HG03135 (cell line): ENCODE results near the gene ELL.

Experiments used
- ATAC-seq: cut with Tn5 transposase; IDR thresholded peaks from one replicate; pipeline ENCODE4 v1.9.1; 2021; ENCODE audit warnings: mild to moderate bottlenecking, moderate library complexity; ENCODE audit not compliant: unreplicated experiment

Gene ELL

GRCh38 chr19:18473003-18473705 is 48.7 kb downstream of the ELL start:
- ATAC-seq, result no peak

DNA sequence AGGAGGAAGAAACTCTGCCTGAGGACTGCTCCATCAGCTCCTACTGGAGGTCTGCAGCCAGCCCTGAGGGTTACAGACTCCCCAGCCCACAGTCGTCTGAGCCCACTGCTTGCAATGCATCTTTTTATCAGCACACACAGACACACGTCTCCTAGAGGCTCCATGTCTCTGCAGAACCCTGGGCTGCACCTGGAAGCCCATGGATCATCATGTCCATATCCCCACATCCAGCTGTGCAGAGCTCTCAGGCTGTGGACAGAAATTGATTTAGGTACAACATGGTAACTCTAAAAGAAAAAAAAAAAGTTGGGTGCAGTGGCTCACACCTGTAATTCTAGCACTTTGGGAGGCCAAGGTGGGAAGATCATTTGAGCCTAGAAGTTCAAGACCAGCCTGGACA is 51.1 kb downstream of the ELL start:
- no peak for ATAC-seq

DNA sequence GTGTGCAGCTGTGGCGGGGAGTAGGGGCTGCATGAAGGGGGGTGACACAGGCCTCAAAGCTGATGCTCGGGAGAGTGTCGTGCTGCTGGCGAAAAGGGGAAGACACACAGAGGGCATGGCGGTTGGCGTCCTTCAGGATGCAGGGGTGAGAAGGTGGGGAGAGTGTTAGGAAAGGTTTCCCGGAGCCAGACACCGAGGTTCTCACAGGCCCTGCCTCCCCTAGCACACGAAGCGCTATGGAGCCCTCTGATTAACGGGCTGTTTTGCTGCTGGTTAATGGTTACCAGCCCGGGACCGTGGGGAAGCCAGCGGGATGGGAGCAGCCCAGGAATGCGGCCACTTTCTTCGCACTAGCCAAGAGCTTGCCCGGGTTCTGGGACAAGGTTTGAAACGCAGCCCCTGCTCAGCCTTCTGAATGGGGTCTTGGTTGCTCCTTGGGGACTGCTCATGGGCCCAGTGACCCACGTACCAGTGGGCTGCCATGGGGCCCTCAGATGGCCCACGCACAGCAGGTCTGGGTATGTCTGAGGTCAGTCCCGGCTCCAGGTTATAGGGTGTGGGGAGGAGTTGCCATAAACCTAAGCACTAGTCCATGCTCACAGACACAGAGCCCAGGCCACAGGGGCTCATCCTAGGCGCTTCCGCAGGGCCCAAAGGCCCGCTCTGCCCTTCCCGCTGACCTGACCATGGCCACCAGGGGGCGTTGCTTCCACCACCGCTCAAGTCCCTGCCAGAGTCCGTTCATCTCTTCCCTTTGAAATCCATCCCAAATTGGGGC is 52.6 kb downstream of the ELL start:
- ATAC-seq, result no peak

DNA sequence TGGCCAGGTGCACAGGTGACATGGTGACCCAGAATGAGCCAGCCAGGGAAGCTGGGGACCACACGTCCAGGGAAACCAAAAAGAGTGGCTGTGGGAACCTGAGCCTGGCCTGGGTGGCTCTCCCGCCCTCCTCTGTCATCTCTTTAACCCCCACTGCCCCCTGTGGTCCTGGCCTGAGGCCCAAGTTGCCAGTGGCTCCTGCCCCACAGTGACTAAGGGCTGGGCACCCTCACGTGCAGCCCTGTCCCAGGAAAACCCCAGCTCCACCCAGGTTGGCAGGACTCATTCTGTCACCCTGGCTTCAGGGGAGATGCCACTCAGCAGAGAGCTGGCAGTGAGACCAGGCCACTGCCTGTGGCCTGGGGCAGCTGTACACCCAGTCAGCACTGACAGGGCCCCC is 53.4 kb downstream of the ELL start:
- ATAC-seq, result no peak

DNA sequence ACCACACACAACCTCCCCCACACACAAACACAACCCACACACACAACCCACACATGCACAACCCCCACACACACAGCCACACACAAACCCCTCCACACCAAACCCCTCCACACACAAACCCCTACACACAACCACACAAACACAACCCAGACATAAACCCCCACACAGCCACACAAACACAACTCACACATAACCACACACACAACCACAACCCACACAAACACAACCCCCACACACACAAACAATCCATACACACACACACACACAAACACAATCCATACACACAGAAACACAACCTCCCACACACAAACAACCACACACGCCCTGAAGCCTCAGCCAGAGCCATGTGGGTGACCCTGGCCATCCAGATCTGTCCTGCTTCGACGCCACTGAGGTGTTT is 53.9 kb downstream of the ELL start:
- ATAC-seq, result no peak

- no peak for ATAC-seq
Observed at GRCh38 chr19:18466354-18466753, 55.5 kb downstream of the ELL start.

DNA sequence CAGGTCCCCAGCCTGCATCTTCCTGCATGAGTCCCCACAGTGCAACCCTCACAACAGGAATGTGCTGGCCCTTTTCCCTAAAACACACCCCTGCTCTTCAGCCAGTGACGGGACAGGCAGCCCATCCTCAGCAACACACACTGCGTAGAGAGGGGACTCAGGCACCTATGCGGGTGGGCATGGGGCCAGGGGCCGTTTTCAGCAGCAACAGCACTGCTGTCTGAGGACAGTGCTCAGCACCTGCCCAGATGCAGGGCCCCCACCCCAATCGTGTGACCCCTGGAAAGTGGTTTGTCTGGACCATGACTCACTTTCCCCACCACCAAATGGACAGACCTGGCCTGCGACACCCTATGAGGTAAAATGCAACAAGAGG is 55.9 kb downstream of the ELL start:
- ATAC-seq, result no peak

- no peak for ATAC-seq
Observed at GRCh38 chr19:18465214-18465963, 56.5 kb downstream of the ELL start.

GRCh38 chr19:18464646-18465045 is 57.2 kb downstream of the ELL start:
- ATAC-seq, result no peak

GRCh38 chr19:18461471-18461870 is 60.4 kb downstream of the ELL start:
- ATAC-seq, result no peak

DNA sequence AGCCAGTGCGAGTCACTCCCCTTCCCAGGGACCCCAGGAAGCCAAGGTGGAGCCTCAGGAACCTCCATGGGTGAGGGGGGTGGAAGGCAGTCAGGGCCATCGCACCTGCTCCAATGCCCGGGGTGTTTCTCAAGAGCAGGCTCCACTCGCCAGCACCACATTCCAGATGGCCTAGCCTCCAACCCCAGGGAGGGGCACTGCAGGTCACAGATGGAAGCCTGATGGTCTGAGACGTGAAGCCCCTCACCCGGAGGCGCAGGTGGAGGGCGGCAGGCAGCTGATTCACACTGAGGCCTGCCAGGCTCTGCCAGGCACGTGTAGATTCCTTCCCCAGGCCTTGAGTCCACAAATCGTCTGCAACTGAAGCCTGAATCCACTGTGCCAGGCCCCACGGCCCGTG is 61.0 kb downstream of the ELL start:
- no peak for ATAC-seq

GRCh38 chr19:18457483-18458331 is 64.2 kb downstream of the ELL start:
- no peak for ATAC-seq

DNA sequence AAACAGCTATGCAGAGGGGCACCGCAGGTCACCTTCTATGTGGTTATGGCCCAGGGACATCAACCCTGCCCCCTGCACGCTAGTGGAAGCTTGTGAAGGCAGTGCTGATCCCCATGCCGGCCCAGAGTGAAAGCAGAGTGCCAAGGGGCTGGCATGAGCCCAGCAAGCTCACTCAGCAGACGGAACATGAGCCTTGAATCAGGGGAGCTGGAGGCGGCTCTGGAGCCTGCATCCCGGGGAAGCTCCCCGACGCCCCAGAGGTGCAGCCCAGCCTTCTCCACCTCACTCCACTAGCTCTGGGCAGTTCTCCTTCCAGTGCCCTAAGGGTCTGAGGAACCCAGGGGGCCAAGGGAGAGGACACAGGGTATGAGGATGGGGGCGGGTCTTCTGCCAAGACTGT is 64.9 kb downstream of the ELL start:
- no peak for ATAC-seq

- ATAC-seq, result no peak
Observed at GRCh38 chr19:18456279-18456678, 65.6 kb downstream of the ELL start.

GRCh38 chr19:18453269-18454024 is 68.4 kb downstream of the ELL start:
- no peak for ATAC-seq

- no peak for ATAC-seq
Observed at GRCh38 chr19:18452386-18452785, 69.5 kb downstream of the ELL start.

DNA sequence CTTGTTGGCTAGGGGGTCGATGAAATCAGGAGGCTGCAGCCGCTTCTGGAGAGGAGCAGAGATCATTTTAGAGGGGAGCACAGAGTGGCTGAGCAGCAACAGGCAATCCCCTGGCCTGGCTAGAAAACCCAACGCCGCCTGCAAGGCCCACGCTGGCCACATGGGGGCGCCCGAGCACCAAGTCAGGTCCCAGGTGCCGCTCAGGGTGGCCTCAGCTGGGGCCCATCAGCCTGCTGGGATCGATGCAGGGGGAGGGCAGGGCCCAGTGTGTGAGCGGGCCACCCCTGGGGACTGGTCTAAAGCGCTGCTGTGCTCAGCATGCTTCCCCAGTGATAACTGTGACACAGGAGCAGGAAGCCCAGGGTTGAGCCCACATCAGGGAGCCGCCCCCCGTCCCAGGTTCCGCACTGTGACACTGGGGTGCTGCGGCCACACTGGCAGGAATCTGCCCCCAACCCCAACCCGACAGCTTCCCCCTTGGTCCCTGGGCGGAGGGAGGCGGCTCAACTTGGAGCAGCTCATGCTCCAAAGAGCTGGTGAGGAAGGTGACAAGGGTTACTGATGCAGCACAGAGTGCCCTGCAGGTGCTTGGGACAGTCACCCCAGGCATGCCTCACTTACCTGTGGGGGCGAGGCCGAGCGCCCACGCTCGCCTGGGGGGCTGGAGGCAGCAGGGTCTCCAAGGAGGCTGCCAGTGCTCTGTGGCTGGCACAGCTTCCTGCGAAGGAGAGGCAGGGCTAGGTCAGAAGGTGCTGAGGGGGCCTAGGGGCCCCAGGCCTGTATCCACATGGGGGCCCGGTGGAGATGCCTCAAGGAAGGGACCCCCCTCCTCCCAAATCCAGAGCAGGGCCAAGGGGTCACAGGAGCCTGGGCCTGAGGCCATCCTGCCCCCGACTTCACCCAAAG is 70.7 kb downstream of the ELL start:
- peak; percentile 56 for ATAC-seq

DNA sequence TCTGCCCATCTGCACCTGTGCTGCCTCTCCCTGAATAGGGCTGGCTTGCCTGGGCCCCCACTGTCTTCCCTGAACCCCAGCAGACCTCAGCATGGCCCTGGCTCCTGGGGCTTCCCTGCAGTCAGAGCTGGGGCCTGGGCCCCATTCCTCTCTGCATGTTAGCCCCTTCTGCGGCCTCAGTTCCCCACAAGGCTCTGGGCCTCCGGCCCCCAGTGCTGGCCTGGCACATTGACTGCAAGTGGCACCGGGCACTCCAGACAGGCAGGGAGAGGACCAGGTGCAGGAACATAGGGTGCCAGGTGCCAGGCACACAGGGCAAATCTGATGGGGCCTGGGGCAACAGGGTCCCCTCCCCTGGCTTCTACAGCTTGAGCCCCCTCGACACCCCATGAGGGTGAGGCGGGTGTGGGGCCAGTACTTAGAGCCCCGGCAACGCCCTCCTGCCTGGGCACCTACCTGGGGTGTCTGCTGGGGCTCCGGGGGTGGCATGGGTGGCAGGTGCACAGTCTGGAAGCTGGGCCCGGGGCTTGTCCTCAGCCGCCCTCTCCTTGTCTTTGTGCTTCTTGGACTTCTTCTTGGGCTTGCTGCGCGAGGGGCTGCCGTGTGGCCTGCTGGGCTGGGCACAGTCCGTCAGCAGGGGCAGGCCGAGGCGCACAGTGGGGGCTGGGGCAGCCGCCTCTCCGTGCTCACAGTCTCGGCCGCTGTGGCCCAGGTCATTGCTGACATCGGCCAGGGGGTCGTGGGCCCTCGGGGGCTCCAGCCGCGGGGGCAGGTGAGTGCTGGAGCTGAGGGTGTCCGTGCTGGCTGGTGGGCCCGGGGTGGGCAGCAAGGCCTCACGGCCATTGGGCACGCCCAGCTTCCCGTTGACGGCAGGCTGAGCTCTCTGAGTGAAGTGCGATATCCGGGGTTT is 71.6 kb downstream of the ELL start:
- ATAC-seq, result no peak
